Transverse colon (tissue), 4 donors: Measurements from ENCODE around the gene KY. TPM values are rescaled to one million over a fixed set of nuclear protein-coding genes. Genes with fewer than 3 reads are reported as not detected.

Experiments
- DNase-seq: peaks from one replicate; pipeline ENCODE4 v3.0.0-alpha.2; 2019
- H3K27ac ChIP-seq, 4 donors: fragments of 200-600 bp; sonication (generic); 2 replicates each; pipeline ENCODE4 v1.5.1; 2016 to 2018; ENCODE audit warnings: inconsistent platforms in 4 of 4
- H3K27me3 ChIP-seq: fragments of 200-600 bp; sonication (generic); 2 replicates; pipeline ENCODE4 v1.5.1; 2017; ENCODE audit warnings: inconsistent platforms
- H3K36me3 ChIP-seq, 4 donors: fragments of 200-600 bp; sonication (generic); 2 replicates each; pipeline ENCODE4 v1.5.1; 2017 to 2019; ENCODE audit warnings: inconsistent platforms in 4 of 4
- H3K4me1 ChIP-seq, 4 donors: fragments of 200-600 bp; sonication (generic); 2 replicates each; pipeline ENCODE4 v1.5.1; 2017 to 2020; ENCODE audit warnings: inconsistent platforms in 4 of 4
- H3K4me3 ChIP-seq, 4 donors: fragments of 200-600 bp; sonication (generic); 1 replicate in 1 of 4; 2 replicates in 3 of 4; pipeline versions ENCODE4 v1.5.1 to v1.6.1; 2017 to 2019; ENCODE audit warnings: inconsistent platforms in 4 of 4
- H3K9me3 ChIP-seq, 2 donors: fragments of 200-600 bp; sonication (generic); 2 replicates each; pipeline ENCODE4 v1.5.1; 2017 to 2019; ENCODE audit warnings: inconsistent platforms in 2 of 2
- EP300 ChIP-seq: sonication (generic); formaldehyde crosslinking; IDR thresholded peaks from one replicate; pipeline ENCODE4 v1.6.1; 2017; ENCODE audit warnings: antibody characterized with exemption, low read depth
- POLR2A ChIP-seq: fragments of 450-650 bp; IDR thresholded peaks from one replicate; pipeline ENCODE4 v1.6.1; 2016; ENCODE audit warnings: antibody characterized with exemption, mild to moderate bottlenecking, moderate library complexity
- POLR2AphosphoS5 ChIP-seq, 3 donors: sonication (generic); formaldehyde crosslinking; IDR thresholded peaks; one replicate each; pipeline ENCODE4 v1.6.1; 2016; ENCODE audit warnings: antibody characterized with exemption in 3 of 3
- WGBS, 2 donors: methylation state at CpG; one replicate each; pipeline ENCODE4 v1.1.5; 2018; ENCODE audit warnings: low coverage in 1 of 2; 5-methylcytosine and 5-hydroxymethylcytosine counted together
- in situ Hi-C, 4 donors: fragments of 200-750 bp; cut with MboI; loops; one replicate each; pipeline versions ENCODE4 v1.15.0 to v1.15.1; 2017; ENCODE audit warnings: low sequenced_read_pairs in 3 of 4, low pct_ligation_motif_present in 1 of 4, low pct_unique_long_range_greater_than_20kb in 1 of 4
- intact Hi-C: fragments of 100-400 bp; cut with DNase I; formaldehyde crosslinking; loops from one replicate; pipeline ENCODE4 v1.15.1; 2023; ENCODE audit warnings: low total_unique reads
- total RNA-seq, 4 donors: library from RNA; depleted of rRNA; stranded (reverse); fragments of >200 nt; gene quantifications; one replicate each; pipeline ENCODE4 v1.1.0, GENCODE V29; 2016
- TF ChIP-seq, protein P1 (sequence below), 5 experiments: fragments of 200-600 bp in 3 of 5; fragments of 450-650 bp in 2 of 5; sonication (generic) in 3 of 5; IDR thresholded peaks; 1 replicate in 2 of 5; 2 replicates in 3 of 5; pipeline ENCODE4 v1.5.1; 2016 to 2017; ENCODE audit warnings: antibody characterized with exemption in 5 of 5, inconsistent platforms in 3 of 5, mild to moderate bottlenecking in 2 of 5, moderate library complexity in 1 of 5

KY gene
- total RNA-seq, 4 donors from 2014 or later, result 0.41 TPM; not detected in 3

DNA sequence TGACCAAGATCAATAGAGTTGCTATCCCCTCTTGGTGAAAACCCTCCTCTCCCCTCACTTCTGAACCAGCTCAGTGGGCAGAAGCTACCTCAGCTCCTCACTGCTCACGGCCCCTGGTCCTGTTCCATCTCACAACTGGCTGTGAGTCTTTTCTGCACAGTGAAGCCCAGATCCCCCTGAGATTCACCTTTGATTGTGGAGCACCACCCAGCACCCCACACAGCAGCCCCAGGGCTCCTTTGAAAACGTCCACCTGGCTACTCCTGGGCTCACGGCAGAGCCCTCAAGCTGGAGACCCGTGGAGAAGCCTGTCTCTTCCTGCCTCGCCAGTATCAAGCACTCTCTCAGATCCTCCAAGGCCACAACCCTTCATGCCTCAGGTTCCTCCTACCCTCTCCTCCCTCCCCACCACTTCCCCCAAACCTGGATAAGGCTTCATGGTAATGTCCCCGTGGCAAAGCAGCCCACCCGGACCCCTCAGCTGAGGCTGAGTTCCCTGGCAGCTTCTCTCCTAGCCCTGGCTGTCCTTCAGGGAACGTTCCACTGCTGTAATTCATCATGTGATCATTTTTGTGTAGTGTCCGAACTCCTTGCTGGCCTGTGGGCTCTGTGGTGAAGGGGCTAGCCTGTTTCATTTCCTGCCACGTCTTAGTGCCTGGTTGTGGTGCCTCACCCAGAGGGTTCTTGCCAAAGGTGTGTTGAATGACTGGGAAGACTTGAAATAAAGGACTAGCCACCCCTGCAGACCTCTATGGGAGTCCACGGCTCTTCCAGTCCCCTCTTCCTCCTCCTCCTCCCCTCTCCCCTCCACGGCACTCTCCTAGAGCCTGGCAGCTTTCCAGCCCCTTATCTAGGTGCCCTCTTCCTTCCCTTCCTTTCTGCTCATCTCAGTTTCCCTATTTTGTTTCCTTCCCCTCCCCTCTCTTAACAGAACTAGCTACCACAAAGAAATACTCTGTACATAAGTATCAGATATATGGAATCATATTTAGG is 44.5 kb downstream of the KY start:
- H3K4me1 ChIP-seq, result no peaks in the 10 kb centered on the region
- no peak overlapping the region for H3K27ac ChIP-seq
- intact Hi-C loops, result loop anchor here (10.0 kb wide), 1 partner anchor 148 kb away; no protein-coding TSS in a partner anchor
- H3K9me3 ChIP-seq, result no peaks in the 10 kb centered on the region
- H3K4me3 ChIP-seq, result no peak overlapping the region
- TF ChIP-seq, protein P1, sequence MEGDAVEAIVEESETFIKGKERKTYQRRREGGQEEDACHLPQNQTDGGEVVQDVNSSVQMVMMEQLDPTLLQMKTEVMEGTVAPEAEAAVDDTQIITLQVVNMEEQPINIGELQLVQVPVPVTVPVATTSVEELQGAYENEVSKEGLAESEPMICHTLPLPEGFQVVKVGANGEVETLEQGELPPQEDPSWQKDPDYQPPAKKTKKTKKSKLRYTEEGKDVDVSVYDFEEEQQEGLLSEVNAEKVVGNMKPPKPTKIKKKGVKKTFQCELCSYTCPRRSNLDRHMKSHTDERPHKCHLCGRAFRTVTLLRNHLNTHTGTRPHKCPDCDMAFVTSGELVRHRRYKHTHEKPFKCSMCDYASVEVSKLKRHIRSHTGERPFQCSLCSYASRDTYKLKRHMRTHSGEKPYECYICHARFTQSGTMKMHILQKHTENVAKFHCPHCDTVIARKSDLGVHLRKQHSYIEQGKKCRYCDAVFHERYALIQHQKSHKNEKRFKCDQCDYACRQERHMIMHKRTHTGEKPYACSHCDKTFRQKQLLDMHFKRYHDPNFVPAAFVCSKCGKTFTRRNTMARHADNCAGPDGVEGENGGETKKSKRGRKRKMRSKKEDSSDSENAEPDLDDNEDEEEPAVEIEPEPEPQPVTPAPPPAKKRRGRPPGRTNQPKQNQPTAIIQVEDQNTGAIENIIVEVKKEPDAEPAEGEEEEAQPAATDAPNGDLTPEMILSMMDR (IDR thresholded peaks at IDR 0.05), result no peak
- TF ChIP-seq POLR2A (no peak), EP300 (no peak), POLR2AphosphoS5 (IDR thresholded peaks at IDR 0.05) (no peak)
- in situ Hi-C loops, result loop anchor here in 1 of 4 donors (25.0 kb wide), 1 partner anchor 1281 kb away; no protein-coding TSS in a partner anchor
- DNase-seq, result no peak
- H3K27me3 ChIP-seq, result no peaks in the 10 kb centered on the region
- H3K36me3 ChIP-seq, result no peaks in the 10 kb centered on the region
- WGBS, 2 donors, result 42 to 48% methylated on average over 5 to 12 of the region's 12 CpGs

DNA sequence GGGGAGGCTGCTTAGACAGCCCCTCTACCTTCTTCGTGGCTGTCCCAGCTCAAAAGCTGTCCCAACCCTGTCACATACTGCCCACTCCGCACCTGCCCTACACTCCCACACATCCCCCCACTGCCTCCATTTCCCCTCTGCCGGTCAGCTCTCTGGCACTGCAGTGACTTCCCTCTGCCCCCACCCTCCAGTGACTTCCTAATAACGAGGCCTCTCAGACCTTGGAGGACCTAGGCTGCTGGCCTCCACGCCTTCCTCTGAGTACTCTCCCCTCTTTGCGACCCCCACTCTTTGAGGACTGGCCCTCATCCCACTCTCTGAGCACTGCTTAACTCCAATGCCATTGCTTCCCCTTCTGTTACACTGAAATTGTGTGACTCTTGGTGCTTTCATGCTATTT is 45.3 kb downstream of the KY start:
- intact Hi-C loops, result loop anchor here (10.0 kb wide), 1 partner anchor 149 kb away; no protein-coding TSS in a partner anchor
- Histone ChIP-seq H3K9me3 (no peaks in the 10 kb centered on the region), H3K27me3 (no peaks in the 10 kb centered on the region), H3K27ac (no peak overlapping the region), H3K36me3 (no peaks in the 10 kb centered on the region), H3K4me3 (no peak overlapping the region), H3K4me1 (peaks cover 0 to 2% (median 0%) of the 10 kb centered on the region in 4 donors)
- 65 to 80% methylated on average over 1 to 6 of the region's 6 CpGs for WGBS, 2 donors
- no peak for DNase-seq
- in situ Hi-C loops, result loop anchor here in 1 of 4 donors (25.0 kb wide), 1 partner anchor 1282 kb away; no protein-coding TSS in a partner anchor
- TF ChIP-seq POLR2AphosphoS5 (IDR thresholded peaks at IDR 0.05) (no peak), EP300 (no peak)

DNA sequence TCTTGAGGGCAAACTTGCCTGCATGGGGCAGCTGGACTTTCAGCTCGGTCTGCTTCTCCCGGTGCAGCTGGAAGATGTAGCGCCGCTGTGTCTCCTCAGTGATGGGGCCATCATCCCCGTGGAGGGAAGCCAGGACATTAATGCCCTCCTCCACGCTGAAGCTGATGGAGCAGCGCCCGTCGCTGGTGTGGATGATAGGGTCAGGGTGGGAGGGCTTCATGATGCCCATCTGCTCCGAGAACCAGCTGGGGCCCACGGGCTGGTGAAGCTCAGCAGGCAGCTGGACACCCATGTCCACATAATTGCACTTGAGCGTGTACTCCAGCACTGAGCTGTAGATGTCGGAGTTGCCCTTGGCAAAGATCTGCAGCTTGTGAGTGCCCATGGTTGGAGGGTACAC is 46.9 kb downstream of the KY start:
- DNase-seq, result no peak
- peaks cover 0 to 2% (median 0%) of the 10 kb centered on the region in 4 donors for H3K4me1 ChIP-seq
- WGBS, 2 donors, result 82% methylated on average over 13 of the region's 13 CpGs; no CpG with 5 or more reads in 1 of the 2 donors

DNA sequence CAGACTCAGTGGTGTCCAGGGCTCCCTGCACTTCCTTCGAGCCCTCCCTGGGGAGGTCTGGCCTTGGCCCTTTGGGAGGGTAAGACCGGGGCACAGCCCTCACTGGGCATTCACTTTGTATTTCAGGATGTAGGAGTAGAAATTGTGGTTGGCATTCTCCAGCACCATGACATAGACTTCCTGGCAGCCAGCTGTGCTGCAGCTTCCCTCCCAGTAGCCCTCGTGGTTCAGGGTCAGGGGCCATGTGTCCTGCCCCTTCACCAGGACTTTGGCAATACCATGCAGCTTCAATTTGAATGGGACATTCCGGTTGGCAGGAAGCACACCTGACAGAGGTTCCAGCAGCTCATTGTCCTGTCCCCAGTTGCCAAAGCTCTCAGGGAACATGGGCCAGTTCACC is 47.3 kb downstream of the KY start:
- in situ Hi-C loops, result loop anchor here in 1 of 4 donors (25.0 kb wide), 1 partner anchor 1284 kb away; no protein-coding TSS in a partner anchor
- H3K27me3 ChIP-seq, result no peaks in the 10 kb centered on the region
- intact Hi-C loops, result loop anchor here (10.0 kb wide), 1 partner anchor 151 kb away; no protein-coding TSS in a partner anchor

More for the DNA sequence above, 46.9 kb downstream of the KY start:
- H3K27ac ChIP-seq, result no peak overlapping the region
- intact Hi-C loops (loop anchor here (10.0 kb wide), 1 partner anchor 151 kb away; no protein-coding TSS in a partner anchor), in situ Hi-C loops (loop anchor here in 1 of 4 donors (25.0 kb wide), 1 partner anchor 1283 kb away; no protein-coding TSS in a partner anchor)
- H3K9me3 ChIP-seq, result no peaks in the 10 kb centered on the region
- H3K36me3 ChIP-seq, result no peaks in the 10 kb centered on the region
- no peaks in the 10 kb centered on the region for H3K27me3 ChIP-seq
- TF ChIP-seq, protein P1 (IDR thresholded peaks at IDR 0.05), result no peak
- TF ChIP-seq POLR2AphosphoS5 (IDR thresholded peaks at IDR 0.05) (no peak), EP300 (no peak), POLR2A (no peak)
- no peak overlapping the region for H3K4me3 ChIP-seq

More for the DNA sequence above, 47.3 kb downstream of the KY start:
- no peaks in the 10 kb centered on the region for H3K9me3 ChIP-seq
- H3K4me3 ChIP-seq, result no peak overlapping the region
- TF ChIP-seq, protein P1 (IDR thresholded peaks at IDR 0.05), result no peak
- TF ChIP-seq POLR2AphosphoS5 (IDR thresholded peaks at IDR 0.05) (no peak), POLR2A (no peak), EP300 (no peak)
- H3K36me3 ChIP-seq, result no peaks in the 10 kb centered on the region
- H3K4me1 ChIP-seq, result peaks cover 0 to 2% (median 0%) of the 10 kb centered on the region in 4 donors
- 61% methylated on average over 4 of the region's 4 CpGs; no CpG with 5 or more reads in 1 of the 2 donors for WGBS, 2 donors
- no peak for DNase-seq
- no peak overlapping the region for H3K27ac ChIP-seq
